Vagina (tissue), 2 donors: ENCODE measurements around the gene ZG16.

Source experiments
- CTCF ChIP-seq, 3 experiments: fragments of 450-650 bp in 2 of 3; fragments of 200-600 bp in 1 of 3; sonication (generic) in 1 of 3; IDR thresholded peaks; one replicate each; pipeline ENCODE4 v1.5.1; 2017 to 2019; ENCODE audit warnings: antibody characterized with exemption in 3 of 3, mild to moderate bottlenecking in 2 of 3, moderate library complexity in 2 of 3
- POLR2A ChIP-seq, 2 donors: fragments of 450-650 bp; IDR thresholded peaks; one replicate each; pipeline ENCODE4 v1.6.1; 2017; ENCODE audit warnings: antibody characterized with exemption in 2 of 2, mild to moderate bottlenecking in 2 of 2, moderate library complexity in 2 of 2
- POLR2AphosphoS5 ChIP-seq, 2 donors: sonication (generic); formaldehyde crosslinking; IDR thresholded peaks; one replicate each; pipeline ENCODE4 v1.9.0; 2017; ENCODE audit warnings: antibody characterized with exemption in 2 of 2, mild to moderate bottlenecking in 2 of 2, low read depth in 1 of 2; ENCODE audit not compliant: insufficient read depth in 1 of 2

DNA sequence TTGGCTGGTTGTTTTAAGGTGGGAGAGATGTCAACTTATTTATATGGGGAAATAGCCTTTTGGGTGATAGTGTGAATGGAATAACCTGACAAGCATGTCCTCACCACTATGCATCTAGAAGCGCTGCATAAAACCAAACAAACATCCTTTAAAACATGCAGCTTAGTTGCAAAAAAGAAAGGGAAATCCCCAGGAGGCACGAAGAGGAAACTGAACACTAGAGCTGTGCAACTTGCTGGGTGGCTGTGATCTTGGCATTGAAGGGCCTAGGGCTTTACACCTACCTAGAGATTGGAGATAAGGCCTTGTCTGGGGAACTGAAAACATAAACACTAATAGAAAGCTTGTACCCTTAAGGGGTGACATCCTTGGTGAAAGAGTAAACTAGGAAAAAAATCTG, 39.5 kb upstream of the ZG16 start:
- TF ChIP-seq POLR2A (IDR thresholded peaks at IDR 0.05) (no peak), CTCF (IDR thresholded peaks at IDR 0.05) (no peak), POLR2AphosphoS5 (IDR thresholded peaks at IDR 0.05; ENCODE audit: insufficient read depth in 1 of 2, low read depth in 1 of 2) (no peak)
